HCT116 (cell line): ENCODE results near the gene CDK5RAP2. TPM values are rescaled to one million over a fixed set of nuclear protein-coding genes. Genes with fewer than 3 reads are reported as not detected.

Experiments
- ATAC-seq: fragments of 200-7000 bp; cut with Tn5 transposase; 2 replicates; pipeline ENCODE4 v1.9.1; 2020; ENCODE audit warnings: mild to moderate bottlenecking, moderate library complexity
- BruUV-seq: library from RNA; stranded (reverse); fragments of 400-500 nt; replicated peaks from 2 replicates; lab custom pipeline; 2021; lab: Mats Ljungman, UMichigan
- CTCF ChIA-PET: fragments of 300-600 bp; sonication (Branson Sonifier 250); formaldehyde crosslinking; loops from one replicate; lab custom pipeline; 2021; ENCODE audit warnings: antibody characterized with exemption; lab: Charles Lee
- POLR2A ChIA-PET: fragments of 300-600, 350-600 bp; sonication (Branson Sonifier 250); formaldehyde crosslinking; loops from one replicate; lab custom pipeline; 2021; ENCODE audit warnings: antibody characterized with exemption; lab: Charles Lee
- RAD21 ChIA-PET, 2 experiments: fragments of 300-600 bp; sonication (Branson Sonifier 250); formaldehyde crosslinking; loops; one replicate each; lab custom pipeline; 2023; ENCODE audit warnings: low total read pairs in 2 of 2; ENCODE audit not compliant: uncharacterized antibody in 2 of 2, unreplicated experiment in 2 of 2, low non-redundant PET in 1 of 2; lab: Charles Lee
- DNase-seq: peaks from one replicate; pipeline ENCODE4 v3.0.0-alpha.2; 2010; ENCODE audit warnings: low read depth, low spot score
- H2AFZ ChIP-seq: fragments of 200-600 bp; shearing (Covaris generic), sonication (generic); 2 replicates; pipeline ENCODE4 v1.6.1; 2017; ENCODE audit warnings: low read depth, mixed run types, mixed read lengths, antibody characterized with exemption, low read length; ENCODE audit not compliant: poor library complexity, severe bottlenecking
- H3K27ac ChIP-seq: 2 replicates; pipeline ENCODE4 v1.5.1; 2012; ENCODE audit warnings: low read depth, low read length
- H3K27me3 ChIP-seq: fragments of 200-600 bp; sonication (generic); 2 replicates; pipeline ENCODE4 v1.6.1; 2016; ENCODE audit warnings: mixed run types, low read length, mixed read lengths; ENCODE audit not compliant: insufficient read depth
- H3K36me3 ChIP-seq, 2 experiments: fragments of 200-500 bp in 1 of 2; fragments of 200-600 bp in 1 of 2; sonication (Bioruptor generic) in 1 of 2; sonication (generic) in 1 of 2; 2 replicates each; pipeline versions ENCODE4 v1.5.1 to v1.6.1; 2014 to 2016; ENCODE audit warnings: low read length in 2 of 2, inconsistent platforms in 1 of 2, mixed read lengths in 1 of 2, mixed run types in 1 of 2; ENCODE audit not compliant: insufficient read depth in 2 of 2, control insufficient read depth in 1 of 2
- H3K4me1 ChIP-seq, 2 experiments: fragments of 200-600 bp in 1 of 2; sonication (generic) in 1 of 2; 2 replicates each; pipeline versions ENCODE4 v1.5.1 to v1.6.1; 2012 to 2017; ENCODE audit warnings: low read length in 2 of 2, inconsistent platforms in 1 of 2, mild to moderate bottlenecking in 1 of 2, mixed read lengths in 1 of 2, mixed run types in 1 of 2, moderate library complexity in 1 of 2; ENCODE audit not compliant: insufficient read depth in 2 of 2, control insufficient read depth in 1 of 2
- H3K4me2 ChIP-seq: fragments of 200-600 bp; sonication (generic); 2 replicates; pipeline ENCODE4 v1.6.1; 2017; ENCODE audit warnings: mixed run types, low read length, mixed read lengths
- H3K4me3 ChIP-seq, 2 experiments: fragments of 200-600 bp in 1 of 2; sonication (generic) in 1 of 2; replicated peaks in 1 of 2; 2 replicates each; pipeline ENCODE4 v1.5.1; 2011 to 2016; ENCODE audit warnings: low read length in 2 of 2, control low read depth in 1 of 2, low read depth in 1 of 2, mild to moderate bottlenecking in 1 of 2, mixed read lengths in 1 of 2, mixed run types in 1 of 2
- H3K79me2 ChIP-seq: fragments of 200-600 bp; sonication (generic); 2 replicates; pipeline ENCODE4 v1.6.1; 2017; ENCODE audit warnings: mild to moderate bottlenecking, mixed run types, low read length, moderate library complexity, mixed read lengths; ENCODE audit not compliant: insufficient read depth
- H3K9ac ChIP-seq: fragments of 200-600 bp; sonication (generic); 2 replicates; pipeline ENCODE4 v1.6.1; 2016; ENCODE audit warnings: low read length, mixed read lengths
- H3K9me2 ChIP-seq: fragments of 200-600 bp; sonication (generic), shearing (Covaris generic); 2 replicates; pipeline ENCODE4 v1.6.1; 2017; ENCODE audit warnings: mixed run types, mild to moderate bottlenecking, moderate library complexity; ENCODE audit not compliant: insufficient read depth
- H3K9me3 ChIP-seq, 2 experiments: fragments of 200-500 bp in 1 of 2; fragments of 200-600 bp in 1 of 2; sonication (Bioruptor generic) in 1 of 2; sonication (generic) in 1 of 2; 2 replicates each; pipeline ENCODE4 v1.6.1; 2014 to 2017; ENCODE audit warnings: low read length in 2 of 2, mixed read lengths in 2 of 2, inconsistent platforms in 1 of 2, low read depth in 1 of 2, mild to moderate bottlenecking in 1 of 2, mixed run types in 1 of 2, moderate library complexity in 1 of 2; ENCODE audit not compliant: control insufficient read depth in 1 of 2, insufficient read depth in 1 of 2
- H4K20me1 ChIP-seq: fragments of 200-600 bp; sonication (generic), shearing (Covaris generic); 2 replicates; pipeline ENCODE4 v1.6.1; 2017; ENCODE audit warnings: mixed run types, mild to moderate bottlenecking, moderate library complexity; ENCODE audit not compliant: insufficient read depth
- CEBPB ChIP-seq: IDR thresholded peaks from 2 replicates; pipeline ENCODE4 v1.6.1; 2012; ENCODE audit warnings: low read depth
- EGR1 ChIP-seq: IDR thresholded peaks from 2 replicates; pipeline ENCODE4 v1.6.1; 2012; ENCODE audit warnings: low read depth
- ELF1 ChIP-seq: IDR thresholded peaks from 2 replicates; pipeline ENCODE4 v1.6.1; 2012; ENCODE audit warnings: low read depth, borderline replicate concordance
- EZH2 ChIP-seq: fragments of 200-600 bp; sonication (generic); IDR thresholded peaks from 2 replicates; pipeline ENCODE4 v1.6.1; 2017; ENCODE audit warnings: antibody characterized with exemption, mixed run types
- EZH2phosphoT487 ChIP-seq: fragments of 200-600 bp; IDR thresholded peaks from 2 replicates; pipeline ENCODE4 v1.6.1; 2018; ENCODE audit warnings: antibody characterized with exemption, borderline replicate concordance
- FOSL1 ChIP-seq: IDR thresholded peaks from 2 replicates; pipeline ENCODE4 v1.6.1; 2012; ENCODE audit warnings: low read depth
- MAX ChIP-seq: IDR thresholded peaks from 2 replicates; pipeline ENCODE4 v1.6.1; 2012
- POLR2A ChIP-seq: IDR thresholded peaks from 2 replicates; pipeline ENCODE4 v1.7.0; 2011; ENCODE audit warnings: borderline replicate concordance; ENCODE audit not compliant: insufficient read depth, insufficient read length; ENCODE audit errors: extremely low read depth
- POLR2AphosphoS5 ChIP-seq: IDR thresholded peaks from 2 replicates; pipeline ENCODE4 v1.6.1; 2011; ENCODE audit warnings: mild to moderate bottlenecking, low read depth, low read length, moderate library complexity
- RAD21 ChIP-seq: IDR thresholded peaks from 2 replicates; pipeline ENCODE4 v1.6.1; 2012; ENCODE audit warnings: low read depth, mild to moderate bottlenecking
- SIN3A ChIP-seq: IDR thresholded peaks from 2 replicates; pipeline ENCODE4 v1.6.1; 2012; ENCODE audit warnings: low read depth
- SP1 ChIP-seq: IDR thresholded peaks from 2 replicates; pipeline ENCODE4 v1.6.1; 2012; ENCODE audit warnings: low read depth
- SRF ChIP-seq: IDR thresholded peaks from 2 replicates; pipeline ENCODE4 v1.6.1; 2012; ENCODE audit warnings: low read depth
- TCF7L2 ChIP-seq: IDR thresholded peaks from 2 replicates; pipeline ENCODE4 v1.7.0; 2011; ENCODE audit warnings: borderline replicate concordance, inconsistent platforms; ENCODE audit not compliant: insufficient read depth, insufficient read length; ENCODE audit errors: extremely low read depth
- YY1 ChIP-seq: IDR thresholded peaks from 2 replicates; pipeline ENCODE4 v1.6.1; 2011; ENCODE audit warnings: low read length, low read depth, moderate library complexity, mild to moderate bottlenecking; ENCODE audit not compliant: insufficient replicate concordance; ENCODE audit errors: extremely low read depth
- ZBTB33 ChIP-seq: IDR thresholded peaks from 2 replicates; pipeline ENCODE4 v1.6.1; 2011; ENCODE audit warnings: mild to moderate bottlenecking, low read length, moderate library complexity; ENCODE audit not compliant: insufficient replicate concordance; ENCODE audit errors: extremely low read depth
- ZFX ChIP-seq: fragments of 450-650 bp; IDR thresholded peaks from 2 replicates; pipeline ENCODE4 v1.6.1; 2017
- ZNF274 ChIP-seq: fragments of 200-500 bp; sonication (Bioruptor generic); IDR thresholded peaks from 2 replicates; pipeline ENCODE4 v1.6.1; 2014; ENCODE audit warnings: mild to moderate bottlenecking, low read depth, low read length, inconsistent platforms
- intact Hi-C: fragments of 100-400 bp; cut with micrococcal nuclease; formaldehyde crosslinking; loops from 2 replicates; pipeline ENCODE4 v1.10.0; 2022
- total RNA-seq: library from RNA; stranded (reverse); gene quantifications from one replicate; pipeline ENCODE4 v1.2.1, GENCODE V29; 2021; ENCODE audit not compliant: unreplicated experiment
- TF ChIP-seq, protein P1 (sequence below): IDR thresholded peaks from 2 replicates; pipeline ENCODE4 v1.6.1; 2012
- TF ChIP-seq, protein P2 (sequence below): IDR thresholded peaks from 2 replicates; pipeline ENCODE4 v1.6.1; 2012; ENCODE audit warnings: low read depth
- TF ChIP-seq, protein P3 (sequence below), 3 experiments: fragments of 200-600 bp in 1 of 3; sonication (generic) in 1 of 3; IDR thresholded peaks in 2 of 3; conservative IDR thresholded peaks in 1 of 3; 2 replicates each; pipeline ENCODE4 v1.5.1; 2012 to 2017; ENCODE audit warnings: low read depth in 2 of 3, low read length in 2 of 3, antibody characterized with exemption in 1 of 3, borderline replicate concordance in 1 of 3, control low read depth in 1 of 3, mild to moderate bottlenecking in 1 of 3, mixed read lengths in 1 of 3, mixed run types in 1 of 3, moderate library complexity in 1 of 3; ENCODE audit not compliant: insufficient read depth in 1 of 3

Gene CDK5RAP2
- total RNA-seq, 1 experiment from 2014 or later, result 56.2 TPM

DNA sequence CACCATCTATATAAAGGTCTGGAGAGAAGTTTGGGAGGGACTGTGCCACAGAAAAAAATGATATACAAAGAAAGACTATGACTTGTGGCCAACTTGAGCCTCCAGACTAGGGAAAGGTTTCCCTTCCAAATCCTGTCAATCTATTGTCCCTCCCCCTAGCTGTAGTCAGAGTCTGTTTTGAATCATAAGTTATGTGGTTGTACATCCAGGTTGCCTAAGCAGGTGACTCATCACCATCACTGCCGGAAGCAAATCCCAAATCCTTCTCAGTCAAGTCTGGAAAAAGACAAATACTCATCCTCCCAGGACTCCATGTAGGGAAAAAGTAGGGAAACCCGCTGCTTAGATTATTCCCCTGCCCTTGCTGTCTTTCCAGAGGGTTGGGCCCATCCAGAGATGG lies 235.7 kb downstream of the CDK5RAP2 start:
- Histone ChIP-seq H3K4me2 (peak overlapping the region; percentile 36; the same call in 1 of the 2 replicates), H3K27me3 (no peaks in the 10 kb centered on the region), H3K9me3 (no peaks in the 10 kb centered on the region), H3K9me2 (no peaks in the 10 kb centered on the region), H3K36me3 (no peaks in the 10 kb centered on the region), H3K4me1 (peaks cover 6 to 9% of the 10 kb centered on the region in 2 experiments), H3K4me3 (no peak overlapping the region), H3K79me2 (no peaks in the 10 kb centered on the region), H2AFZ (no peak overlapping the region), H4K20me1 (no peaks in the 10 kb centered on the region), H3K27ac (no peak overlapping the region), H3K9ac (no peak overlapping the region)
- ChIA-PET CTCF (no interaction called here), POLR2A (no interaction called here), RAD21 (no interaction called here)
- intact Hi-C loops, result no loop called here
- BruUV-seq, result no TSS peak
- DNase-seq (peak; percentile 47), ATAC-seq (peak; percentile 77)
- TF ChIP-seq EGR1 (no peak), ZBTB33 (no peak), TCF7L2 (no peak), FOSL1 (peak; percentile 77), RAD21 (no peak), EZH2 (no peak), YY1 (no peak), ZFX (no peak), POLR2AphosphoS5 (no peak), SRF (0 out of 2 replicates have a peak, but pooled peaks have one; percentile 27), EZH2phosphoT487 (no peak), SP1 (peak; percentile 29; the same call in 1 of the 2 replicates), POLR2A (no peak), ZNF274 (no peak), CEBPB (peak; percentile 86), MAX (no peak), ELF1 (0 out of 2 replicates have a peak, but pooled peaks have one; percentile 13), SIN3A (no peak)
- TF ChIP-seq, protein P1, sequence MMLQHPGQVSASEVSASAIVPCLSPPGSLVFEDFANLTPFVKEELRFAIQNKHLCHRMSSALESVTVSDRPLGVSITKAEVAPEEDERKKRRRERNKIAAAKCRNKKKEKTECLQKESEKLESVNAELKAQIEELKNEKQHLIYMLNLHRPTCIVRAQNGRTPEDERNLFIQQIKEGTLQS, result peak; percentile 66
- TF ChIP-seq, protein P2, sequence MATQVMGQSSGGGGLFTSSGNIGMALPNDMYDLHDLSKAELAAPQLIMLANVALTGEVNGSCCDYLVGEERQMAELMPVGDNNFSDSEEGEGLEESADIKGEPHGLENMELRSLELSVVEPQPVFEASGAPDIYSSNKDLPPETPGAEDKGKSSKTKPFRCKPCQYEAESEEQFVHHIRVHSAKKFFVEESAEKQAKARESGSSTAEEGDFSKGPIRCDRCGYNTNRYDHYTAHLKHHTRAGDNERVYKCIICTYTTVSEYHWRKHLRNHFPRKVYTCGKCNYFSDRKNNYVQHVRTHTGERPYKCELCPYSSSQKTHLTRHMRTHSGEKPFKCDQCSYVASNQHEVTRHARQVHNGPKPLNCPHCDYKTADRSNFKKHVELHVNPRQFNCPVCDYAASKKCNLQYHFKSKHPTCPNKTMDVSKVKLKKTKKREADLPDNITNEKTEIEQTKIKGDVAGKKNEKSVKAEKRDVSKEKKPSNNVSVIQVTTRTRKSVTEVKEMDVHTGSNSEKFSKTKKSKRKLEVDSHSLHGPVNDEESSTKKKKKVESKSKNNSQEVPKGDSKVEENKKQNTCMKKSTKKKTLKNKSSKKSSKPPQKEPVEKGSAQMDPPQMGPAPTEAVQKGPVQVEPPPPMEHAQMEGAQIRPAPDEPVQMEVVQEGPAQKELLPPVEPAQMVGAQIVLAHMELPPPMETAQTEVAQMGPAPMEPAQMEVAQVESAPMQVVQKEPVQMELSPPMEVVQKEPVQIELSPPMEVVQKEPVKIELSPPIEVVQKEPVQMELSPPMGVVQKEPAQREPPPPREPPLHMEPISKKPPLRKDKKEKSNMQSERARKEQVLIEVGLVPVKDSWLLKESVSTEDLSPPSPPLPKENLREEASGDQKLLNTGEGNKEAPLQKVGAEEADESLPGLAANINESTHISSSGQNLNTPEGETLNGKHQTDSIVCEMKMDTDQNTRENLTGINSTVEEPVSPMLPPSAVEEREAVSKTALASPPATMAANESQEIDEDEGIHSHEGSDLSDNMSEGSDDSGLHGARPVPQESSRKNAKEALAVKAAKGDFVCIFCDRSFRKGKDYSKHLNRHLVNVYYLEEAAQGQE, result no peak
- TF ChIP-seq, protein P3, sequence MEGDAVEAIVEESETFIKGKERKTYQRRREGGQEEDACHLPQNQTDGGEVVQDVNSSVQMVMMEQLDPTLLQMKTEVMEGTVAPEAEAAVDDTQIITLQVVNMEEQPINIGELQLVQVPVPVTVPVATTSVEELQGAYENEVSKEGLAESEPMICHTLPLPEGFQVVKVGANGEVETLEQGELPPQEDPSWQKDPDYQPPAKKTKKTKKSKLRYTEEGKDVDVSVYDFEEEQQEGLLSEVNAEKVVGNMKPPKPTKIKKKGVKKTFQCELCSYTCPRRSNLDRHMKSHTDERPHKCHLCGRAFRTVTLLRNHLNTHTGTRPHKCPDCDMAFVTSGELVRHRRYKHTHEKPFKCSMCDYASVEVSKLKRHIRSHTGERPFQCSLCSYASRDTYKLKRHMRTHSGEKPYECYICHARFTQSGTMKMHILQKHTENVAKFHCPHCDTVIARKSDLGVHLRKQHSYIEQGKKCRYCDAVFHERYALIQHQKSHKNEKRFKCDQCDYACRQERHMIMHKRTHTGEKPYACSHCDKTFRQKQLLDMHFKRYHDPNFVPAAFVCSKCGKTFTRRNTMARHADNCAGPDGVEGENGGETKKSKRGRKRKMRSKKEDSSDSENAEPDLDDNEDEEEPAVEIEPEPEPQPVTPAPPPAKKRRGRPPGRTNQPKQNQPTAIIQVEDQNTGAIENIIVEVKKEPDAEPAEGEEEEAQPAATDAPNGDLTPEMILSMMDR (IDR thresholded peaks at IDR 0.05 in 2 of 3, conservative IDR thresholded peaks at IDR 0.05 in 1 of 3; ENCODE audit: borderline replicate concordance in 1 of 3, insufficient read depth in 1 of 3, low read depth in 2 of 3, low read length in 2 of 3), result no peak
